GM12801 (cell line): ENCODE results near the gene METTL25B.

Experiments
- CTCF ChIP-seq: IDR thresholded peaks from one replicate; pipeline ENCODE4 v1.5.1; 2011; ENCODE audit warnings: control low read depth; ENCODE audit not compliant: insufficient read length; ENCODE audit errors: extremely low read depth

The METTL25B gene

GRCh38 chr1:156693848-156694689 is 34.2 kb upstream of the METTL25B start:
- no peak for TF ChIP-seq CTCF

- TF ChIP-seq CTCF = no peak
Observed at GRCh38 chr1:156694690-156694962, 33.6 kb upstream of the METTL25B start.

GRCh38 chr1:156696755-156697154 is 31.5 kb upstream of the METTL25B start:
- TF ChIP-seq CTCF = no peak

GRCh38 chr1:156697481-156697880 is 30.8 kb upstream of the METTL25B start:
- TF ChIP-seq CTCF = no peak

- no peak for TF ChIP-seq CTCF
Observed at GRCh38 chr1:156698995-156699394, 29.3 kb upstream of the METTL25B start.

GRCh38 chr1:156700736-156701531 is 27.3 kb upstream of the METTL25B start:
- no peak for TF ChIP-seq CTCF

- no peak for TF ChIP-seq CTCF
Observed at GRCh38 chr1:156703336-156703735, 24.9 kb upstream of the METTL25B start.
